Measurements from ENCODE around the gene UBE2Q1.

UBE2Q1 gene

DNA sequence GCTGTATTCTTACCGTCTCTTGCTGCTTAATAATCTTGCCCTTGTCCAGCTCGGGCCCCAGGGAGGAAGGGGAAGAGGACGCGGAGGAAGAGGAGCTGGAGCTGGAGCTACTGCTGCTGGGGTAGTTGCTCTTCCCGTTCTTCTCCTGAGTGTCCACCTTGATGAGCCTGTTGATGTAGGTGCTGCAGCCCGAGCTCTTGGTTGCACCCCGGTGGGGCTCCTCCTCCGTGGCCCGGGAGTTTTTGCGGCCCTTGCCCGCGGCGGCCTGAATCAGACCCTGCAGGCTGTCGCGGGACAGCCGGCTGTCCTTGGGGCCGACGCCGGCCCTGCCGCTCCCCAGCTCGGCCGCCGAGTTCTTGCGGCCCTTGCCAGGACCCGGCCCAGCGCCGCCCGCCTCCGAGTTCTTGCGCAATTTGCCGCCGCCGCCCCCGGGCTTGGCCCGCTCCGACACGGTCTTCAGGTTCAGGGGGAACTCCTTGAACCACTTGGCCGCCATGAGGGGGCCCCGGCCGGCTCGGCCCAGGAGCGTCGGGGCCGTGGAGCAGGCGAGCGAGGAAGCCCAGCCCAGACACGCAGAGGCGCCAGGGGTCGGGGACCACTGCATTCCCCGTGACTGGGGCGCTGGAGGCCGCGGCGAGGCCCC, 56.9 kb downstream of the UBE2Q1 start:
- DNase-seq: no peak

DNA sequence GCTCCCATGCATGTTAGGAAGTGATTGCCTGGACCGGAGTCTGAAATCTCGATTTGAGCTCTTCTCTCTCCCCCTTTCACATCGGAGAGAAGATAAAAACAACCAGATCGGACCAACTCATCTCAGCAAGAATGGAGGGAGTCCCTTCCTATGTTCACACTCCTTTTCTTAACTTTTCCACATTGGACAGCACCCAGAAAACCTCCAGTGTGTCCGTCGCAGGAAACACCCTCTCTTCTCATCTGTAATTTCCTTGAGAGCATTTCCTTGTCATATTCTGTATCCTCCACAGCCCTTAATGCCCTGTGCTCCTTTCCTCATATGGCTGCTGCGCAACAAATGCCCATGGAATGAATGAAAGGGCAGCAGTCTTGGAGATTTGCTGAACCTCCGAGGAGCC, 57.9 kb downstream of the UBE2Q1 start:
- DNase-seq: no peak

DNA sequence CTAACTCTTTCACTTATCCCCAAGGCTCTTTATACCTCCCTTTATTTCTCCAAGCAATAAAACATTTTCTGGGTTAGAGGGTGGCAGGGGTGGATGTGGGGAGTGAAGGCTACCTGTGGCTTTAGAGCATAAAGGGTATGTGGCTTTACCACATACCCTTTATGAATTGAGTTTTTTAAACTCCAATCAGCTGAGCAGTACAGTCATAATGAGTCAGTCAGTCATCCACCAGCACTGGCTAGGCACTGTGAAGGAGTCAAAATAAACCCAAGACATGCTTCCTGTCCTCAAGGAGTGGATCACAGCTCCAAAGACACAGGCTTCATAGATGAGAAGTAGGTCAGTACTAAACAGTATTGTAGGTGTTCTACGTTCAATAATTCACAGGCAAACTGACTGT, 59.0 kb downstream of the UBE2Q1 start:
- DNase-seq: no peak
